Measurements from ENCODE around the gene KANSL2. TPM values are rescaled to one million over a fixed set of nuclear protein-coding genes. Genes with fewer than 3 reads are reported as not detected.
A peak's percentile ranks its signal among the peaks of the same experiment; 100 is the strongest.
"Not testable (repeated sequence)": the region's sequence is repeated elsewhere in the genome, so short reads cannot be mapped to it uniquely, and the experiment has no call there.

Gene KANSL2
- total RNA-seq = 100 to 1,000 TPM; 142 to 144 TPM
- polyA plus RNA-seq (2013, experiment 1 of 2) = 35.1 TPM
- polyA plus RNA-seq (2013, experiment 2 of 2) = 45.8 TPM
- total RNA-seq = 62.2 to 203 (median 81.3) reads per million in 172 experiments

GRCh38 chr12:48681710-48682532 is at the start of gene KANSL2:
TSS of gene KANSL2 (minus strand) at chr12:48682238. CDS start at chr12:48681632, 606 bp downstream.
- DNase-seq (peak; percentile 94 to 99 (median 96)), ATAC-seq (ENCODE audit: poor library complexity) (peak; percentile 94)
- Mint-ChIP-seq H3K4me3 (peak within 1 kb of the TSS; percentile 91), H3K9me3 (no peaks in the 10 kb centered on the region), H3K27ac (peak within 1 kb of the TSS; percentile 97), H3K27me3 (no peaks in the 10 kb centered on the region), H3K36me3 (ENCODE audit: low read depth) (peaks cover 53% of the 10 kb centered on the region), H3K4me1 (ENCODE audit: low read depth) (peaks cover 52% of the 10 kb centered on the region)
- Histone ChIP-seq H3K36me3 (ENCODE audit: insufficient read depth, low read length) (peaks cover 34% of the 10 kb centered on the region), H3K9me3 (ENCODE audit: control insufficient read depth in 1 of 2, insufficient read depth in 1 of 2, low read length in 2 of 2) (no peaks in the 10 kb centered on the region), H3K4me3 (ENCODE audit: low read length) (peak within 1 kb of the TSS; percentile 90), H3K27me3 (ENCODE audit: control insufficient read depth in 1 of 2, insufficient read depth in 2 of 2, low read length in 2 of 2) (no peaks in the 10 kb centered on the region), H3K27ac (ENCODE audit: low read depth in 1 of 2, low read length in 2 of 2) (peak within 1 kb of the TSS; percentile 84 to 90), H3K4me1 (ENCODE audit: insufficient read depth, low read length) (peaks cover 37% of the 10 kb centered on the region)
- POLR2A ChIA-PET = interaction anchor here (0.6 to 1.9 kb wide), 25 partner anchors 10 to 1343 kb away, joined by 3 to 35 read pairs (median 4); partner anchors contain the start of genes CCNT1, DDX23, RACGAP1 and SENP1
- CTCF ChIA-PET = interaction anchor here (1.6 to 2.2 kb wide), 2 partner anchors 8 to 10 kb away, joined by 5 read pairs; no protein-coding TSS in a partner anchor
- intact Hi-C loops (cut with DNase I, micrococcal nuclease) = loop anchor here (1.0 to 5.0 kb wide), 2 partner anchors 34 to 525 kb away; partner anchors contain the start of genes CCNT1 (in 2 of the 2) and ASB8 (in 1 of the 2)
- no peak for TF ChIP-seq CTCF (IDR thresholded peaks at IDR 0.05)

- ChIA-PET POLR2A (no interaction called here), CTCF (no interaction called here)
- Mint-ChIP-seq H3K9me3 (no peaks in the 10 kb centered on the region), H3K27me3 (peaks cover 5% of the 10 kb centered on the region), H3K4me1 (ENCODE audit: low read depth) (no peaks in the 10 kb centered on the region), H3K4me3 (no peak overlapping the region), H3K27ac (no peak overlapping the region), H3K36me3 (ENCODE audit: low read depth) (no peaks in the 10 kb centered on the region)
- ATAC-seq (ENCODE audit: poor library complexity) (no peak), DNase-seq (no peak)
- Histone ChIP-seq H3K36me3 (ENCODE audit: insufficient read depth, low read length) (no peaks in the 10 kb centered on the region), H3K9me3 (ENCODE audit: control insufficient read depth in 1 of 2, insufficient read depth in 1 of 2, low read length in 2 of 2) (no peaks in the 10 kb centered on the region), H3K4me3 (ENCODE audit: low read length) (no peak overlapping the region), H3K4me1 (ENCODE audit: insufficient read depth, low read length) (no peaks in the 10 kb centered on the region), H3K27me3 (ENCODE audit: control insufficient read depth in 1 of 2, insufficient read depth in 2 of 2, low read length in 2 of 2) (no peaks in the 10 kb centered on the region), H3K27ac (ENCODE audit: low read depth in 1 of 2, low read length in 2 of 2) (no peak overlapping the region)
- TF ChIP-seq CTCF (IDR thresholded peaks at IDR 0.05) = no peak
- intact Hi-C loops (cut with DNase I, micrococcal nuclease) = no loop called here
Observed at GRCh38 chr12:48728807-48729206, 46.8 kb upstream of the KANSL2 start.

DNA sequence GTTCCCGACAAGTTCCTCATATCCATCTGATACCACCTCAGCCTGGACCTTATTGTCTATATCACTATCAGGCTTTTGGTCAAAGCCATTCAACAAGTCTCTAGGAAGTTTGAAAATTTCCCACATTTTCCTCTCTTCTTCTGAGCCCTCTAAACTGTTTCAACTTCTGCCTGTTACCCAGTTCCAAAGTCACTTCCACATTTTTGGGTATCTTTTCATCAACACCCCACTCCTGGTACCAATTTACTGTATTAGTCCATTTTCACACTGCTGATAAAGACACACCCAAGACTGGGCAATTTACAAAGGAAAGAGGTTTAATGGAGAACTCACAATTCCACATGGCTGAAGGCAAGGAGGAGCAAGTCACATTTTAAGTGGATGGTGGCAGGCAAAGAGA is 38.7 kb upstream of the KANSL2 start:
- CTCF ChIA-PET; H3K9me3 ChIP-seq (ENCODE audit: control insufficient read depth in 1 of 2, insufficient read depth in 1 of 2, low read length in 2 of 2); H3K4me3 ChIP-seq (ENCODE audit: low read length); H3K27me3 ChIP-seq (ENCODE audit: control insufficient read depth in 1 of 2, insufficient read depth in 2 of 2, low read length in 2 of 2); H3K36me3 ChIP-seq (ENCODE audit: insufficient read depth, low read length); POLR2A ChIA-PET; H3K27ac Mint-ChIP-seq; H3K27ac ChIP-seq (ENCODE audit: low read depth in 1 of 2, low read length in 2 of 2); ATAC-seq (ENCODE audit: poor library complexity); DNase-seq; intact Hi-C loops (cut with DNase I, micrococcal nuclease); H3K9me3 Mint-ChIP-seq; H3K27me3 Mint-ChIP-seq: not testable (repeated sequence)
- peaks cover 13% of the 10 kb centered on the region for H3K36me3 Mint-ChIP-seq (ENCODE audit: low read depth)
- peaks cover 13% of the 10 kb centered on the region for H3K4me1 ChIP-seq (ENCODE audit: insufficient read depth, low read length)
- H3K4me1 Mint-ChIP-seq (ENCODE audit: low read depth) = peaks cover 11% of the 10 kb centered on the region
- H3K4me3 Mint-ChIP-seq = peak overlapping the region; percentile 35

DNA sequence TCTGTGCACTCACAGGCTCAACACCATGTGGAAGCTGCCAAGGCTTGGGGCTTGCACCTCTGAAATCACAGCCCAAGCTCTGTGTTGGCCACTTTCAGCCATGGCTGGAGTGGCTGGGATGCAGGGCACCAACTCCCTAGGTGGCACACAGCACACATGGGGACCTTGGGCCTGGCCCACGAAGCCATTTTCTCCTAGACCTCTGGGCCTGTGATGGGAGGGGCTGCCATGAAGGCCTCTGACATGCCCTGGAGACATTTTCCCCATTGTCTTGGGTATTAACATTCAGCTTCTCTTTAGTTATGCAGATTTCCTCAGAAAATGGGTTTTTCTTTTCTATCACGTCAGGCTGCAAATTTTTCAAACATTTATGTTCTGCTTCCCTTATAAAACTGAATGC is 38.1 kb upstream of the KANSL2 start:
- H3K27ac ChIP-seq (ENCODE audit: low read depth in 1 of 2, low read length in 2 of 2); H3K9me3 Mint-ChIP-seq; H3K9me3 ChIP-seq (ENCODE audit: control insufficient read depth in 1 of 2, insufficient read depth in 1 of 2, low read length in 2 of 2); CTCF ChIA-PET; ATAC-seq (ENCODE audit: poor library complexity); DNase-seq; intact Hi-C loops (cut with DNase I, micrococcal nuclease); H3K27ac Mint-ChIP-seq; H3K27me3 Mint-ChIP-seq; H3K36me3 ChIP-seq (ENCODE audit: insufficient read depth, low read length); H3K27me3 ChIP-seq (ENCODE audit: control insufficient read depth in 1 of 2, insufficient read depth in 2 of 2, low read length in 2 of 2); H3K4me3 Mint-ChIP-seq; POLR2A ChIA-PET; H3K4me3 ChIP-seq (ENCODE audit: low read length): not testable (repeated sequence)
- Mint-ChIP-seq H3K4me1 (ENCODE audit: low read depth) (peaks cover 16% of the 10 kb centered on the region), H3K36me3 (ENCODE audit: low read depth) (peaks cover 19% of the 10 kb centered on the region)
- peaks cover 19% of the 10 kb centered on the region for H3K4me1 ChIP-seq (ENCODE audit: insufficient read depth, low read length)

DNA sequence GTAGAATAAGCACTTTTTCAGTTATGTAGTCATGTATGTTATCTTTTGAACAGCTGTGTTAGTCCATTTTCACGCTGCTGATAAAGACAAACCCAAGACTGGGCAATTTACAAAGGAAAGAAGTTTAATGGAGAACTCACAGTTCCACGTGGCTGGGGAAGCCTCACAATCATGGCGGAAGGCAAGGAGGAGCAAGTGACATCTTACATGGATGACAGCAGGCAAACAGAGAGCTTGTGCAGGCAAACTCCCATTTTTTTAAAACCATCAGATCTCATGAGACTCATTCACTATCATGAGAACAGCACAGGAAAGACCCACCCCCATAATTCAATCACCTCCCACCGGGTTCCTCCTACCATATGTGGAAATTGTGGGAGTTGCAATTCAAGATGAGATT is 37.0 kb upstream of the KANSL2 start:
- intact Hi-C loops (cut with DNase I, micrococcal nuclease) = loop anchor here in 1 of 2 experiments (5.0 kb wide), 1 partner anchor 1308 kb away; the partner anchor contains the start of gene RACGAP1
- H3K9me3 ChIP-seq (ENCODE audit: control insufficient read depth in 1 of 2, insufficient read depth in 1 of 2, low read length in 2 of 2); H3K27me3 Mint-ChIP-seq; H3K27me3 ChIP-seq (ENCODE audit: control insufficient read depth in 1 of 2, insufficient read depth in 2 of 2, low read length in 2 of 2); H3K27ac ChIP-seq (ENCODE audit: low read depth in 1 of 2, low read length in 2 of 2); ATAC-seq (ENCODE audit: poor library complexity); DNase-seq; H3K4me3 Mint-ChIP-seq; H3K36me3 ChIP-seq (ENCODE audit: insufficient read depth, low read length); POLR2A ChIA-PET; CTCF ChIA-PET; H3K9me3 Mint-ChIP-seq; H3K4me3 ChIP-seq (ENCODE audit: low read length): not testable (repeated sequence)
- peak overlapping the region; percentile 91 for H3K27ac Mint-ChIP-seq
- H3K4me1 ChIP-seq (ENCODE audit: insufficient read depth, low read length) = peaks cover 27% of the 10 kb centered on the region
- peaks cover 28% of the 10 kb centered on the region for H3K4me1 Mint-ChIP-seq (ENCODE audit: low read depth)
- H3K36me3 Mint-ChIP-seq (ENCODE audit: low read depth) = peaks cover 30% of the 10 kb centered on the region

All from CD4-positive, alpha-beta T cell (primary cell).